Gastroesophageal sphincter (tissue), 3 donors: ENCODE results near the gene WFDC6.

ENCODE experiments used
- CTCF ChIP-seq, 4 experiments: fragments of 200-600 bp in 2 of 4; fragments of 450-650 bp in 2 of 4; sonication (generic) in 1 of 4; IDR thresholded peaks; one replicate each; pipeline ENCODE4 v1.5.1; 2017 to 2019; ENCODE audit warnings: antibody characterized with exemption in 4 of 4, mild to moderate bottlenecking in 2 of 4, moderate library complexity in 2 of 4
- EP300 ChIP-seq: sonication (generic); formaldehyde crosslinking; IDR thresholded peaks from one replicate; pipeline ENCODE4 v1.6.1; 2017; ENCODE audit warnings: antibody characterized with exemption, mild to moderate bottlenecking
- POLR2A ChIP-seq, 2 donors: fragments of 450-650 bp; IDR thresholded peaks; one replicate each; pipeline ENCODE4 v1.6.1; 2017; ENCODE audit warnings: antibody characterized with exemption in 2 of 2, mild to moderate bottlenecking in 2 of 2, moderate library complexity in 1 of 2

GRCh38 chr20:45564760-45565276 is 25.5 kb upstream of the WFDC6 start:
- TF ChIP-seq EP300 (no peak), POLR2A (IDR thresholded peaks at IDR 0.05) (no peak), CTCF (IDR thresholded peaks at IDR 0.05) (no peak)
